ENCODE data around the gene ZNF333.
A peak's percentile ranks its signal among the peaks of the same experiment; 100 is the strongest.

ZNF333 gene

DNA sequence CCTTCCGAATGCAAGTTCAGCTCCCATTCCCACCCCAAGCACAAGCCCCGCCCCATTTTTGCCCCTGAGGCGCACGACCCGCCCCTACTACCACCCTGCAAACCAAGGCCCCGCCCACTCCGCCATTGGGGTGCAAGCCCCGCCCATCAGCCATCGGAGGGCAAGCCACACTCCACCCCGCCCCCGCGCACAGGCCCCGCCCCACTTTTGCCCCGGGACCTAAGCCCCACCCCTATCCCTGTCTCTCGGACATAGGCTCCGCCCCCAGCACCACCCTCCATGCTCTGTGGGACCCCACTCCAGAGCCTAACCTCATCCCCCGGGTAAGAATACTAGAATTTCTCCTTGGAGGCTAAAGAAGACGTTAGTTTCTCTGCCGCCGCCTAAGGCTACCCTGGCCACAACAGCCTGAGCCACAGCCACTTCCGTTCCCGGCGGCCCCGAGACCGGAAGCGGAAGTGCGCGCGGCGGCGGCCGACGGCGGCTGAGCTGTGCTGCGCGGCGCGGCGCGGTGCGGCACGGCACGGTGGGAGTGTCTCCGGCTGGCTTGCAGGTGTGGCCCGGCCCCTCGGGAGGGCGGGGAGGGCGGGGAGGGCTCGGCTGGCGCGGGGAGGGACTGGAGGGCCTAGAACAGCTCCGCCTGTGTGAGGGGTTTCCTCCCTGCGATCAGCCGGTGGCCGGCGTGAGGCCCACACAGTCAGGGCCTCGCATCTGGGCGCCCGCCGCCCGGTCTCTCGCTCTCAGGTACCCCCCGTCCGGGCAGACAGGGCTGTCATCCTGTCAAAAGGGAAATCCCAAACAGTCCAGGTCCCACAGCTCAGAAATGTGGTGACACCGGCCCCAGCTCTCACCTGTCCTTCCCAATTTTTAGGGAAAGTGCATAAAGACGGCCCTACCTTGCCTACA is at the start of gene ZNF333:
Gene ZNF333, plus strand, starts transcription at position 451 of the 906 bp plus-strand sequence. CDS start 3,444 bp downstream, outside the sequence.
- peak; percentile 88 for DNase-seq (ENCODE audit: low spot score)

DNA sequence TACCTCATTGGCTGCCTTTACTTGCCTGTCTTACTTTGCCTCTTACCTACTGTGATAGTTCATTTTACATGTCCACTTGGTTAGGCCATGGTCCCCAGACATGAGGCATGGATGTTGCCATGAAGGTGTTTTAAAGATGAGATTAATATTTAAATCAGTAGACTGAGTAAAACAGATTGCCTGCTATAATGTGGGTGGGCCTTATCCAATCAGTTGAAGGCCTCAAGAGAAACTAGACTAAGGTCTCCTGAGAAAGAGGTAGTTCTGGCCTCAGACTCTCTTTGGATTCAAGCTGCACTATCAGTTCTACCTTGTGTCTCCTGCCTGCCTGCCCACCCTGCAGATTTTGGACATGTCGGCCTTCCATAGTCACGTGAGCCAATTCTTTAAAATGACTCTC is 41.3 kb upstream of the ZNF333 start:
- no peak for DNase-seq (ENCODE audit: low spot score)

DNA sequence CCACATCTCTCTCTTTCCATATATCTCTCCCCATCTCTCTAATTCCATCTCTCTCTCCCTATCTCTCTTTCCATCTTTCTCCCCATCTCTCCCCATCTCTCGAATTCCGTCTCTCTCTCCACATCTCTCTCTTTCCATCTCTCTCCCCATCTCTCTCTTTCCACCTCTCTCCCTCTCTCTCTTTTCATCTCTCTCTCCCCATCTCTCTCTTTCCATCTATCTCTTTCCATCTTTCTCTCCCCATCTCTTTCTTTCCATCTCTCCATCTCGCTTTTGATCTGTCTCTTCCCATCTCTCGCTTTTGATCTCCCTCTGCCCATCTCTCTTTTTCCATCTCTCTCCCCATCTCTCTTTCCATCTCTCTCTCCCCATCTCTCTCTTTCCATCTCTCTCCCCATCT is 40.8 kb upstream of the ZNF333 start:
- no peak for DNase-seq (ENCODE audit: low spot score)

DNA sequence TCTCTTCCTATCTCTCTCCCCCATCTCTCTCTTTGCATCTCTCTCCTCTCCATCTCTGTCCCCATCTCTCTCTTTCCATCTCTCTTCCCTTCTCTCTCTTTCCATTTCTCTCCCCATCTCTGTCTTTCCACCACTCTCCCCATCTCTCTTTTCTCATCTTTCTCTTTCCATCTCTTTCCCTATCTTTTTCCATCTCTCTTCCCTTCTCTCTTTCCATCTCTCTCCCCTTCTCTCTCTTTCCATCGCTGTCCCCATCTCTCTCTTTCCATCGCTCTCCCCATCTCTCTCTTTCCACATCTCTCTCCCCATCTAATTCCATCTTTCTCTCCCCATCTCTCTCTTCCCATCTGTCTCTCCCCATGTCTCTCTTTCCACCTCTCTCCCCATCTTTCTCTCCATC is 39.7 kb upstream of the ZNF333 start:
- no peak for DNase-seq (ENCODE audit: low spot score)

DNA sequence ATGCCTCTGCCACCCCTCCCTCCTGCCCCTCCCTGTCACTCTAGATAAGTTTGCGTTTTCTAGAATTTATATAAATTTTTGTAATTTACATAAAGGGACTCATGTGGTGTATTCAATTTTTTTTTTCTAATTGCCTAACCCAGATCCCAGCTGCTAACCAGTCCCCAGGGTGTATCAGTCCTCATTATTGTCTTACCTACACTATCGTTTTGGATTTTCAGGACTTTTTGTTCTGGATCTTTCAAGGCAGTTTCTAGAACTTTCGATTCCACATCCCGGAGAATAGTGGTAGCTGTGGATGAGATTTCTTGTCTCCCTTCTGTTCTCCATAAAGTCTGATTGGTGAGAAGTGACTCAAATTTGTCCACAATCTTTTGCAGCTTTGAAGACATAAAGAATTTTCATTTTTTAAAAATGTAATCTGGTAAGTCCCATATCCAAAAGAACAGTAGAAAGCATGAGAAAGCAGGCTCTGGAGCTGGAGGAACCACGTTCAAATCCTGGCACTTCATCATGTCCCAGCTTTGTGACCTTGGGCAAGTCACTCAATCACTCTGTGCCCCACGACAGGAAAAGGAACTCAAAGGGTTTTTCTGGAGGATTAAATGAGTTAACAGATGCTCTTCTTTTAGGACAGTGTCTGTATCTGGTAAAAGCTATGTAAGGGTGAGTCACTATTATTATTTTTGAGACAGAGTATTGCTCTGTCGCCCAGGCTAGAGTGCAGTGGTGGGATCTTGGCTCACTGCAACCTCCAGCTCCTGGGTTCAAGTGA is 34.9 kb upstream of the ZNF333 start:
- DNase-seq (ENCODE audit: low spot score) = no peak

DNA sequence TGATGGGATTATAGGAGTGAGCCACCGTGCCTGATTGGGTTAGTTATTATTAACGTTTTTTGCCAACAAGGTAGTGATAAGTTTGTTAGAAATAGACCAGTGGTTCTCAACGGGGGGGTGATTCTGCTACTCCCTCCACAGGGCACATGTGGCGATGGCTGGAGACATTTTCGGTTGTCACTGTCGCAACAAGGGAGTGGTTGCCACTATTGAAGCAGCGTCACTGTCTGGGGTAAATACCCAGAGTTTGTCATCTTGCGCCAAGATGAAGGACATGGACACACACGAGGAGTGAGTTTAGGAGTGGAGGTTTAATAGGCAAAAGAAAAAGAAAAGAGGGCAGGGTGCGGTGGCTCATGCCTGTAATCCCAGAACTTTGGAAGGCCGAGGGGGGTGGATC is 34.1 kb upstream of the ZNF333 start:
- DNase-seq (ENCODE audit: low spot score) = no peak

DNA sequence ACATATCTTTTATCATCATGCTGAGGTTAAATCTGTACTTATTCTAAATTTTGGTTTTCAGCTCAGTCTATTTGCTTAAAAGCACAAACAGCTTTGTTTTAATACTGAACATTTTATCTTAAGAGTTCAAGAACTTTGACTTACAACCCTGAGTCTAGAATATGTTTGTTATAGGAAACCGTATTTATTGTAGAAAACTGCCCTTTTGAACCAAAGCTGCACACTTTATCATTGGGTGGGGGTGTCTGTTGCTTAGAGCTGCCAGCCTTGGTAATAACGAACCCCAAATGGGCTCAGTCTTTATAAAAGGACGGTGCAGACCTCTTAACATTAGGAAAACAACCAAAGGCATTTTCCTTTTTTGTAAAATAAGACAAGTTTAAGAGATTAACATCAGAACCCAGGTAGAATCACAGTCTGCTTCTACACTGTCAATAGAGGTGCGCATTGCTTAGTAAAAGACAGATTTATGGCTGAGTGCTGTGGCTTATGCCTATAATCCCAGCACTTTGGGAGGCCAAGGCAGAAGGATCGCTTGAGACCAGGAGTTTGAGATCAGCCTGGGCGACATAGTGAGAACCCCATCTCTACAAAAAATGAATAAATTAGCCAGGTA is 29.9 kb upstream of the ZNF333 start:
- DNase-seq (ENCODE audit: low spot score) = no peak

DNA sequence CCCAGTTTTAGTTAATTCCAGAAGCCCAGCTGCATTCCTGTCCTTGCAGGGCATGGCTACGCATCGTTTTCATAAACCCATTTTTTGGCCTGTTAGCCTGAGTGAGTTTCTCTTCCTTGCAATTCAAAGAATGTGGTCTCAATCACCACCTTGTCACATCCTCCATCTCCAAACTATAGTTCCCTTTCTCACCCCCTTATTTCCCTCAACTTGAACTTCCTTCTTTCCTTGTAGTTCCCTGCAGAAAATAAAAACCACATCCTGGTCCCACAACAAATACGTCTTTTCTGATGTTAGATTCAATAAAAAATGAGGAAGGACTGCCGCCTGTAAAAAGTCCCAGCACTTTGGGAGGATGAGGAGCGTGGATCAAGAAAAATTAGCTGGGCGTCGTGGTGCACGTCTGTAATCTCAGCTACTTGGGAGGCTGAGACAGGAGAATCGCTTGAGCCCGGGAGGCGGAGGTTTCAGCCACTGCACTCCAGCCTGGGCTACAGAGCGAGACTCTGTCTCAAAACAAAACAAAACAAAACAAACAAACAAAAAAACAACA is 28.4 kb upstream of the ZNF333 start:
- DNase-seq (ENCODE audit: low spot score) = peak; percentile 76

DNA sequence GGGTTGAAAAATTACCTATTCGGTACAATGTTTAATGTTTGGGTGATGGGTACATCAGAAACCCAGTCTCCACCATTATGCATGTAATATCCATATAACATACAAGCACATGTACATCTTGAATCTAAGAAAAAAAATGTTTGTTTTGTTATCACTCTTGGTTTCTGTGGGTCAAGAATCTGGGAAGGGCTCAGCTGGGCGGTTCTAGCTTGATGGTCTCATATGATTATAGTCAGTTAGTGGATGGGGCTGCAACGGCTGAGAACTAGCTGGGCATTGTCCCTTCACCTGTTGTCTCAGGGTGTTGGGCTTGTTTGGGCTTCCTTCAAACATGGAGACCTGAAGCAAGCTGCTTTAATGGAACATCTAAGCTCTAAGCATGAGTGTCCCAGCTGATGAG is 19.9 kb upstream of the ZNF333 start:
- DNase-seq (ENCODE audit: low spot score) = no peak

DNA sequence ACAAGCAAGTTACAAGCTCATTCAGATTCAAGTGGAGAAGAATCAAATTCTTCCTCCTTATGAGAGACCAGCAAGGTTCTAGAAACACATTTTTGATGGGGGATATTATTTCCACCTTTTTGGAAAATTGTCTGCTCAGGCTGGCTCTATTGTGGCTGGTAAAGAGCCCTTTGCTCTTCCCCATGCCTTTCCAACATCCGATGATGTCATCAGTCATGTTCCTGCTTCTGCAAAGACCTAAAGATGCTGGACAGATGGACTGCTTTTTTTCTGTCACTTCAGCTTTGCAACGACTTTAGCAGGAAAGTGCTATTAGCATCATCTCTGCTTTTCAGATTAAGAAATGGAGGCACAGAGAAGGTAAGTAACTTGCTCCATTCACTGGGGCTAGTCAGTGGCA is 19.4 kb upstream of the ZNF333 start:
- no peak for DNase-seq (ENCODE audit: low spot score)

DNA sequence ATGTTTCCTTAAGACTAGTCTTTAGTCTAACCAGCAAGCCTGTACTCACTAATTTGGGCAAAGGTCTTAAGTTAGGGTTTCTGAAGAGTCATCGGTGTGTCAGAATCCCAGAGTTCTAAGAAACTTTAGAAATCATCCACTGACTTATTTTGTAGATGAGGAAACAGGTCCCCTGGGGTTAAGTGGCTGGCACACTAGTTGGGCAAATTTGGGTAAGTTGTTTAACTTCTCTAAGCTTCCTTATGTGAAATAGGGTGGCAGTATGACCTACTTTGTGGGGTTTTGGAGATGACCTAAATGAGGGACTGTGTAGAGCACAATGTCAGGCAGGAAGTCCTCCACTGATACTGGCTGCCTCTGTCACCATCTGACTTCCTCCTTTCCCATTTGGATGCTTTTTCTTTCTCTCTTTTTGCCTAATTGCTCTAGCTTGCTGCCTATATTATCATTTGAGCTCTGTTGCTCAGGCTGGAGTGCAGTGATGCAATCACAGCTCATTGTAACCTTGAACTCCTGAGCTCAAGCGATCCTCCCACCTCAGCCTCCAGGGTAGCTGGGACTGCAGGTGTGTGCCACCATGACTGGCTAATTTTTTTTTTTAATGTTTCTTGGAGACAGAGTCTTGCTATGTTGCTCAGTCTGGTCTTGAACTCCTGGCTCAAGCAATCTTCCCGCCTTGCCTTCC is 17.5 kb upstream of the ZNF333 start:
- DNase-seq (ENCODE audit: low spot score) = no peak

DNA sequence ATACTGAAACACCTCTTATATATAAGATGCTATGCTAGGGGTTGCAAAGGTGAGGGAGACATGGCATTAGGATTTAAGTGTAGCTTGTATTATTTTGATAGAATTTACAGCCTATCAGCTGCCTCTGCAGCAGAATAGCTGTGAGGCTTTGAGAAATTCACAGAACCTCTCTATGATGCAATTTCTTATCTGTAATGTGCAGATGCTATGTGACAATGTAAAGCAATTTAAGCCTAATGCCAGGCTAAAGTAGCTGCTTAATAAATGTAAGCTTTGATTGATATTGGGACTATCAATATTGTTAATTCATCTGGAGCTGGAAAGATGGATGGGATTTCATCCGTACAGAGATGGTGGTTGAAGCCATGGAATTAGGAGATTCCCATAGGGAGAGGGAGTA is 16.8 kb upstream of the ZNF333 start:
- DNase-seq (ENCODE audit: low spot score) = no peak

DNA sequence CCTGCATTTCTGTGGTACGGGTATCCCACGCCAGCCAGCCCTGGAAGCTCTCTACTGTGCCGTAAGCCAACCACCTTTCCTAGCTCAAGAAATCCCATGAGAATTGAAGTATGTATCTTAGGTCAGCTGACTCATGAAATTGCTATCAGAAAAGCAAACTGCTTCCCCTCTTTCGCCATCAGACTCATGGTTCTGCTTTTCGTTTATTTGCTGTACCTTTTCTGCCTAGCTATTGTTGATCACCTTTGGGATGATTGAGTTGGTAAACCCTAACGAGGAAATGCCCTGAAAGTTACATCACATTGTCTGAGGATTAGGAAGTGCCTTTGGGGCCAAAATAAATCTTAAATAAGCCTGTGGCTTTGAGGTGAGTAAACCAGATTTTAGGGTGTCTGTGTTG is 15.1 kb upstream of the ZNF333 start, which contains the start of gene ADGRE3:
Gene ADGRE3, minus strand, starts transcription at position 81 of the 400 bp plus-strand sequence. Its CDS starts 74 bp downstream, at position 7.
- peak; percentile 9 for DNase-seq (ENCODE audit: low spot score)

DNA sequence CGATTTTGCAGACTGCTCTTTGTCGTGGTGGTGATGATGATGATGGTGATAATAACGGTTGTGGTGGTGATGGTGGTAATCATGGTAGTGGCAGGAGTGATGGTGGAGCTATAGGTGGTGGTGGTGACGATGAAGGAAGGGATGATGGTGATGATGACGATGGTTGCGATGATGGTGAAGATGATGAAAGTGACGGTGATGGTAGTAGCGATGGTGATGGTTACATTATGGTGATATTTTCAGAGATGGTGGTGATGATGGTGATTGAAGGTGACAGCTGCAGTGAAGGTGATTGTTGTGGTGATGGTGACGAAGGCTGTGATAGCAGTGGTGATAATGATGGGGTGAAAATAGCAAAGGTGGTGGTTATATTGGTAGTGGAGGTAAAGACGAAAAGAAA is 13.1 kb upstream of the ZNF333 start:
- no peak for DNase-seq (ENCODE audit: low spot score)

DNA sequence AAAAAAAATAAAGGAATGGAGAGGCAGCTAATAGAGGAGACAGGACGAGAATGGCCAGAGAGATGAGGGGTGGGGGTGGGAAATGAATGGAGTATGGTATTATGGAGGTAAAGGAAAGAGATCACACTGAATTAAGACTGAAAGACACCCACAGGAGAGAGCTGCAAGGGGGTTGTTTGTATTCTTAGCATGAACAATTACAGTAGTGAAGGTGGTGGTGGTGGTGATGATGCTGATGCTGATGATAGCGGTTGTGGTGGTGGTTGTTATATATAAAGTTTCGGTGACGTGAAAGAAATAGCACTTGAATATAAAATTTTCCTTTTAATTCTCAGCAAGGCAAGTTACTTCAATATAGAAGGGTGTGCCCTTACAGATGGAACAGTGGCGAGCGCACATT is 12.4 kb upstream of the ZNF333 start:
- no peak for DNase-seq (ENCODE audit: low spot score)

DNA sequence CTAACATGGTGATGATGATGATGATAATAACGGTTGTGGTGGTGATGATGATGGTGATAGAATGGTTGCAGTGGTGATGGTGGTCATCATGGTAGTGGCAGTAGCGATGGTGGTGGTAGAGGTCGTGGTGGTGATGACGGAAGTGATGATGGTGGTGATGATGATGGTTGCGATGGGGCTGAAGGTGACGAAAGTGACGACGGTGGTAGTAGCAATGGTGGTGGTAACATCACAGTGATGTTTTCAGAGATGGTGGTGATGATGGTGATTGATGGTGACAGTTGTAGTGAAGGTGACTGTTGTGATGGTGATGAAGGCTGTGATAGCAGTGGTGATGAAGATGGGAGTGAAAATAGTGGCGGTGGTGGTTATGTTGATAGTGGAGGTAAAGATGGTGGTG is 11.6 kb upstream of the ZNF333 start:
- DNase-seq (ENCODE audit: low spot score) = no peak

DNA sequence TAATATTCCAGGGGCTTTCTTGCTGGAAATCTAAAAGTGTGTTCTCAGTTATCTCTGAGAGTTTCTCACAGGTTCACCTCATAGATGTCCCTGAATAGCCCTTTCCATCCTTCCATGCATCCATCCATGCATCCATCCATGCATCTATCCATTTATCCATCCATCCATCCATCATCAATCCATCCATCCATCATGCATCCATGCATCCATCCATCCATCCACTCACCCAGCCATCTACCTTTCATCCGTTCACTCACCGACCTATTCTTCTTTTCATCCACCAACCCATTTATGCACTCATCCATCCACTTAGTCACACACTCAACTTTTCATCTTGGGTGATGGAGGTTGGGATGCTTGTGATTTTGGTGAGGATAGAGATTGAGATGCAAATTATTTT is 7.8 kb upstream of the ZNF333 start:
- no peak for DNase-seq (ENCODE audit: low spot score)

DNA sequence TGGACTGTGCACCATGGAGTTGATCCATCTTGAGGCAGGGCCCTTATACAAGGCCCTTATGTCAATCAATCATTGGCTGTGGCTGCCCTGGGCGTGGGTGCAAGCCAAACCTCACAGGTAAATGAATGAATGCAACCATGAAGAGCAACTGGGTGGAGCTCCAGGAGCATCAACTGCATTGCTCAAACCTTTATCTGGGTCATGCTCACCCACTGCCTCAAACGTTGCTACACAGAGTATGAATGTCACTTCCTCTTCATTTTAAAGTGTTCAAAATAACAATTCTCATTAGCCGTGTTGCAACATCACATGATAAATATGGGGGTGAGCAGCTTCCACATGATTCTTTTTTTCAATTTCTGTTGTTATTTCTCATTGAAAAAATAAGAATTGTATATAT is 6.4 kb upstream of the ZNF333 start:
- no peak for DNase-seq (ENCODE audit: low spot score)

DNA sequence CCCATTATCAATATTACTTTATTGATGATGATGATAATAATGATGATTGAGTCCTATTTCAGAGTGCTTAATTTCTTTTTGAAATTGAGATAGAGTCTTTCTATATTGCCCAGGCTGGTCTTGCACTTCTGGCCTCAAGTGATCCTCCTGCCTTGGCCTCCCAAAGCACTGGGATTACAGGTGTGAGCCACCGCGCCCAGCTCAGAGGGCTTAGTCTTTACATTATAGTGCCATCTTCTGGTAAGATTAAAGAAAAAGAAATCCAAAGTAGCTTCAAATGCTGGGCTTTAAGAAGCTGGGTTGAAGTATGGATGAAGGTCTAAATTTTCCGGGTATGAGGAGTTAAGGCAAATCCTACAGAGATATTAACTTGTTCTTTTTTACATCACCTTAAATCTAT is 3.4 kb upstream of the ZNF333 start:
- no peak for DNase-seq (ENCODE audit: low spot score)

DNA sequence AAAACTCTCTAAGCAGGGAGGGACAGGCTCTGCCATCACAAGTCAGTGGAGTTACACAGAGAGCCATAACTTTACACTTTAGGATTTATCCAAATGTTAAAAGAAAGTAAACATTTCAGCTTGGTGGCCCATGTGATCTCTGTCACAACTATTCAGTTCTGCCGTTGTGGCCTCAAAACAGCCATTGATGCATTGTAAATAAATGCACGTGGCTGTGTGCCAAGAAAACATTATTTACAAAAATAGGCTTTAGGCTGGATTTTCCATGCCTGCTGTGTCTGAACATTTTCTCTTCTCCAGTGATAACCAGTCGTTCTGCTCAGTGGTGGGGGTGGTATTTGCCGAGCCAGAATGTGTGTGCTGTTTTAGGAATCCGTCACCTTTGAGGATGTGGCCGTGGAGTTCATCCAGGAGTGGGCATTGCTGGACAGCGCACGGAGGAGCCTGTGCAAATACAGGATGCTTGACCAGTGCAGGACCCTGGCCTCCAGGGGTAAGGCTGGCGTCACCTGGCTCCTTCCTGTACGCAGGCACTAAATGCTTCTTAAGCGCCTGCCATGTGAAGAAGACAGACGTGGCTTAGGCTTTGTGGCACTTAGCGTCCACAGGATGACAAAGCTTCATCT is 4.9 kb downstream of the ZNF333 start:
- DNase-seq (ENCODE audit: low spot score) = peak; percentile 18

DNA sequence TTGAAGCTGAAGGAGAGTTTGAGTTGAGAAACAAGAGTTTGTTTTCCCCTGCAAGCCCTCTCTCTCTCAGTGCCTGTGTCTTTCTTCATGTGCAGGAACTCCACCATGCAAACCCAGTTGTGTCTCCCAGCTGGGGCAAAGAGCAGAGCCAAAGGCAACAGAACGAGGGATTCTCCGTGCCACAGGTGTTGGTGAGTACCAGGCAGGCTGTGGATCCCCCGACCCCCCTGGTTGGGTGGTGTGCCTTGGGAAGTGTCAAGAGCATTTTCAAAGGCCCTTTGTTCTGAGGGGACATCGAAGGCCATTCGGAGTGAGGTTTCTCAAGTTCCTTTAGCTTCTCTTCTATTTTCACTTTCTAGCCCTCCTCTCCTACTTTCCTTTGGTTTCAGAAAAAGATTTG is 5.6 kb downstream of the ZNF333 start:
- DNase-seq (ENCODE audit: low spot score) = peak; percentile 15

Data from pons (tissue), 1 donor.